RWPE1 (cell line): ENCODE data around the gene SLC5A6.

Experiments used
- CTCF ChIA-PET: fragments of 350-600 bp; sonication (Branson Sonifier 250); formaldehyde crosslinking; extraction: SDS; loops from one replicate; lab custom pipeline; 2021; lab: Yijun Ruan, JAX
- POLR2A ChIA-PET: fragments of 400-600 bp; formaldehyde crosslinking; extraction: SDS; loops from one replicate; lab custom pipeline; 2020; ENCODE audit warnings: antibody characterized with exemption; ENCODE audit not compliant: low non-redundant PET; lab: Yijun Ruan, JAX
- DNase-seq: peaks from one replicate; pipeline ENCODE4 v3.0.0; 2012; ENCODE audit warnings: low spot score
- H3K27ac ChIP-seq: fragments of 450-650 bp; 2 replicates; pipeline ENCODE4 v1.5.1; 2017
- CTCF ChIP-seq: fragments of 450-650 bp; conservative IDR thresholded peaks from 2 replicates; pipeline ENCODE4 v1.5.1; 2017; ENCODE audit warnings: low read depth, mild to moderate bottlenecking

SLC5A6 gene

GRCh38 chr2:27225526-27225925, 13.5 kb upstream of the SLC5A6 start:
- TF ChIP-seq CTCF = no peak
- ChIA-PET POLR2A (no interaction called here), CTCF (interaction anchor here (0.6 kb wide), 1 partner anchor 748 kb away, joined by 3 read pairs; no protein-coding TSS in a partner anchor)
- H3K27ac ChIP-seq = no peak overlapping the region
- no peak for DNase-seq

- CTCF ChIA-PET = no interaction called here
- TF ChIP-seq CTCF = no peak
- DNase-seq = no peak
- POLR2A ChIA-PET = no interaction called here
- no peak overlapping the region for H3K27ac ChIP-seq
Measured at GRCh38 chr2:27223416-27223815, 11.3 kb upstream of the SLC5A6 start.

GRCh38 chr2:27222407-27222806, 10.3 kb upstream of the SLC5A6 start:
- no peak overlapping the region for H3K27ac ChIP-seq
- ChIA-PET POLR2A (no interaction called here), CTCF (no interaction called here)
- no peak for DNase-seq
- TF ChIP-seq CTCF = no peak

GRCh38 chr2:27221166-27221565, 9.1 kb upstream of the SLC5A6 start:
- DNase-seq = no peak
- H3K27ac ChIP-seq = peak overlapping the region; percentile 36
- ChIA-PET POLR2A (no interaction called here), CTCF (no interaction called here)
- no peak for TF ChIP-seq CTCF

GRCh38 chr2:27220091-27220490, 8.0 kb upstream of the SLC5A6 start:
- peak overlapping the region; percentile 36; the same call in 1 of the 2 replicates for H3K27ac ChIP-seq
- POLR2A ChIA-PET = no interaction called here
- CTCF ChIA-PET = interaction anchor here (0.6 to 1.3 kb wide), 4 partner anchors 50 to 94 kb away, joined by 3 to 6 read pairs (median 5); partner anchors contain the start of gene TRIM54
- no peak for DNase-seq
- TF ChIP-seq CTCF = no peak

GRCh38 chr2:27219091-27219490, 7.0 kb upstream of the SLC5A6 start:
- 0 out of 2 replicates have a peak overlapping the region, but pooled peaks have one; percentile 6 for H3K27ac ChIP-seq
- DNase-seq = no peak
- no peak for TF ChIP-seq CTCF
- ChIA-PET CTCF (interaction anchor here (0.9 to 1.3 kb wide), 2 partner anchors 49 to 67 kb away, joined by 6 read pairs; no protein-coding TSS in a partner anchor), POLR2A (no interaction called here)

- no peak for DNase-seq
- no peak for TF ChIP-seq CTCF
- no peak overlapping the region for H3K27ac ChIP-seq
- CTCF ChIA-PET = interaction anchor here (1.3 kb wide), 1 partner anchor 66 kb away, joined by 6 read pairs; no protein-coding TSS in a partner anchor
- POLR2A ChIA-PET = no interaction called here
Measured at GRCh38 chr2:27218614-27219013, 6.5 kb upstream of the SLC5A6 start.
